Measurements from ENCODE around the gene THEM5. TPM values are rescaled to one million over a fixed set of nuclear protein-coding genes. Genes with fewer than 3 reads are reported as not detected.

Gene THEM5
- total RNA-seq, 1 donor, result not detected

- no peak for DNase-seq (ENCODE audit: low read depth)
- TF ChIP-seq, protein P1, sequence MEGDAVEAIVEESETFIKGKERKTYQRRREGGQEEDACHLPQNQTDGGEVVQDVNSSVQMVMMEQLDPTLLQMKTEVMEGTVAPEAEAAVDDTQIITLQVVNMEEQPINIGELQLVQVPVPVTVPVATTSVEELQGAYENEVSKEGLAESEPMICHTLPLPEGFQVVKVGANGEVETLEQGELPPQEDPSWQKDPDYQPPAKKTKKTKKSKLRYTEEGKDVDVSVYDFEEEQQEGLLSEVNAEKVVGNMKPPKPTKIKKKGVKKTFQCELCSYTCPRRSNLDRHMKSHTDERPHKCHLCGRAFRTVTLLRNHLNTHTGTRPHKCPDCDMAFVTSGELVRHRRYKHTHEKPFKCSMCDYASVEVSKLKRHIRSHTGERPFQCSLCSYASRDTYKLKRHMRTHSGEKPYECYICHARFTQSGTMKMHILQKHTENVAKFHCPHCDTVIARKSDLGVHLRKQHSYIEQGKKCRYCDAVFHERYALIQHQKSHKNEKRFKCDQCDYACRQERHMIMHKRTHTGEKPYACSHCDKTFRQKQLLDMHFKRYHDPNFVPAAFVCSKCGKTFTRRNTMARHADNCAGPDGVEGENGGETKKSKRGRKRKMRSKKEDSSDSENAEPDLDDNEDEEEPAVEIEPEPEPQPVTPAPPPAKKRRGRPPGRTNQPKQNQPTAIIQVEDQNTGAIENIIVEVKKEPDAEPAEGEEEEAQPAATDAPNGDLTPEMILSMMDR (IDR thresholded peaks at IDR 0.05; ENCODE audit: insufficient read depth, low read depth, low read length), result no peak
Observed at GRCh38 chr1:151829352-151830046, 24.0 kb downstream of the THEM5 start.

DNA sequence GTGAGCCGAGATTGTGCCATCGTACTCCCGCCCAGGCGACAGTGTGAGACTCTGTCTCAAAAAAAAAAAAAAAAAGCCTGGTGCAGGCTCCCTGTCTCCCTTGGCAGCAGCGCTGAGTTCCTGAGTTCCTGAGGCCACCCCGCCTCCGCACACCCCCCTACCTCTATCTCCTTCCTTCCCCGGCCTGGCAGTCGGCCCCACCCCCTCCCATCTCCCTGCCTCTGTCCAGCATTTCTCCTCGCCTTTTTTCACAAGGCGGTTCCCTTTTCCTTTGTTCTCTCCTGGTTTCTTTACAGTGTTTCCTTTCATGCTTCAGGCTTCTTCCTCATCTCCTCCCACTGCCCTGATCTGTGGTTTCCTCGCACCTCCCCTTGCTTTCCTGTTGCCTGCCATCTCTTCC, 24.6 kb downstream of the THEM5 start:
- TF ChIP-seq, protein P1 (IDR thresholded peaks at IDR 0.05; ENCODE audit: insufficient read depth, low read depth, low read length), result no peak
- H3K4me3 ChIP-seq (ENCODE audit: low read depth, low read length), result no peak overlapping the region
- DNase-seq (ENCODE audit: low read depth), result peak; percentile 17

More at GRCh38 chr1:151829352-151830046, 24.0 kb downstream of the THEM5 start:
- no peak overlapping the region for H3K4me3 ChIP-seq (ENCODE audit: low read depth, low read length)

- DNase-seq (ENCODE audit: low read depth), result no peak
- no peak overlapping the region for H3K4me3 ChIP-seq (ENCODE audit: low read depth, low read length)
- TF ChIP-seq, protein P1 (IDR thresholded peaks at IDR 0.05; ENCODE audit: insufficient read depth, low read depth, low read length), result no peak
Observed at GRCh38 chr1:151827853-151828252, 25.7 kb downstream of the THEM5 start.

DNA sequence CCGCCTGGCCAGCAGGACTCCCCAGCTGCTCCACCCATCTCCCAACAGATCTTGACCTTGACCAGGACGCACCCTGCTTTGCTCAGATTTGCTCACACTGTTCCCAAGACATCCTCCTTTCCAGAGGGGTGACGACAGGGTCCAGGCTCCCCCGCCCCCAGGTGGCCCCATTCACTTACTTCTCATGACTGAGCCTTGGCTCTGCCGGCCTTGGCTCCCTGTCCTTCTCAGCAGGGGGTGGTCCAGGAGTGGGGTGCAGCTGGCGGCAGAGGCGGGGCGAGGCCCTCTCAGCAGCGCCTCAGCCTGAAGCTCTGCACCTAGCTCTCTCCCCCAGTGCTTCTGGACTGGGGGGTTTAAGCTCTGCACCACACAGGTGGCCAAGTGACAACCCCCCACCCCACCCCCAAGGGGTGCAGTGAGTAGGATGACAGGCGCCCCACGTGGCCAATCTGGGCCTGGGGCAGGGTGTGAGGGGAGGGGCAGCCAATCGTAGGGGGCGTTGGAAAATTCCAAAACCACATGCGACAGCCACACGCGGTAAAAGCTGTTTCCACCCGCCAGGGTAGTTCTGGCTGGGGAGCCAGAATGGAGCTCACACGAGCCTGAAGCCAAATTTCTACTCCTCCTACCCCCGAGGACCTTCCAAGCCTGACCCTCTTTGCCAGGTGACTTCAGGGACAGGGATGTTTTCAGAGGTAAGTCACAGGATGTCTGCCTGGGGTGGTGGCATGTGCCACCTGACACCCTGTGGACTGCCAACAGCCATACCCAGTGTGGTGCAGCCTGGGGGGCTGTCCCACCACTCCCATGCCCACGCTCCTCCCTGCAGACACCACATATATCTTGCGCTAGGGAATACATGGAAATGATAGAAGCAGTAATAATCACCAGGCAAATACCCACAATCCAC, 27.5 kb downstream of the THEM5 start:
- no peak overlapping the region for H3K4me3 ChIP-seq (ENCODE audit: low read depth, low read length)
- TF ChIP-seq, protein P1 (IDR thresholded peaks at IDR 0.05; ENCODE audit: insufficient read depth, low read depth, low read length), result no peak
- no peak for DNase-seq (ENCODE audit: low read depth)

DNA sequence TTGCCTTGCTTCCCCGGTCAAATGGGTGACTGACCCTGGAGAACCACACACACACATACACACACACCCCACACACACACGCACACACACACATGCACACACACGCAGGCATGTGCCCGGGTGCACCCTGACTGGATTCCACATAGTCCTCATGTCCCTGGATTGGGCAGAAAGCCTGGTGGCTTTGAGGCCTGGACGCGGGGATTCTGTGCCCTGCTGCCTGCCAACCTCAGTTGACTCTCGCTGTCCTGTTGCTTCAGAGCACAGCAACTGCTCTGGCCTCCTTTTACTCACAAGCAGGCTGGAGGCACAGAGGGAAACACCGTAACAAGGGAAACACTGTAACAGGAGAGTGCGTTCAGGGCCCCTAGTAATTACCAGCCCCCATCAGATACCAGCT, 28.3 kb downstream of the THEM5 start:
- H3K4me3 ChIP-seq (ENCODE audit: low read depth, low read length), result no peak overlapping the region
- TF ChIP-seq, protein P1 (IDR thresholded peaks at IDR 0.05; ENCODE audit: insufficient read depth, low read depth, low read length), result no peak
- no peak for DNase-seq (ENCODE audit: low read depth)

GRCh38 chr1:151823175-151823574, 30.3 kb downstream of the THEM5 start:
- DNase-seq (ENCODE audit: low read depth), result no peak
- TF ChIP-seq, protein P1 (IDR thresholded peaks at IDR 0.05; ENCODE audit: insufficient read depth, low read depth, low read length), result no peak
- H3K4me3 ChIP-seq (ENCODE audit: low read depth, low read length), result no peak overlapping the region
